Heart left ventricle (tissue), 13 donors: ENCODE results near the gene DHX32.

ENCODE experiments used
- CTCF ChIP-seq, 12 donors: fragments of 200-600 bp; sonication (generic) in 4 of 12; IDR thresholded peaks; one replicate each; pipeline versions ENCODE4 v1.5.0 to v1.8.0; 2018 to 2022; ENCODE audit warnings: antibody characterized with exemption in 12 of 12, mild to moderate bottlenecking in 5 of 12
- POLR2A ChIP-seq, 2 donors: fragments of 450-650 bp; IDR thresholded peaks; one replicate each; pipeline ENCODE4 v1.6.1; 2017; ENCODE audit warnings: antibody characterized with exemption in 2 of 2, mild to moderate bottlenecking in 2 of 2, moderate library complexity in 2 of 2
- donor health status: ischemic (EF 13 %, LVEDD 7.1; RV severe dilation, severe dysfunction).
- donor health status: DM: no; HTN: yes; CAD: no.
- donor health status: DM: no; HTN: no; CAD: no.
- donor health status: ischemic (EF 25% LVEDD 6.9; RV normal size, moderate dysfunction).
- donor health status: ischemic (EF 25% LVEDD 5.7; RV mildly dilated, moderate dysfunction).
- donor health status: ischemic (EF 35%, LVEDD 5.7; RV mildly dilated, moderate dysfunction).
- donor health status: nonischemic (EF 11% LVEDD 7.7; RV severe dilation, severe dysfunction).
- donor health status: DM: yes; HTN: yes; CAD: no.
- donor health status: PGD.
- donor health status: ischemic (EF 29% LVEDD 5.4; RV normal size, mild dysfunction).
- donor health status: nonischemic (EF 23%, LVEDD 6.1; RV moderate dilation, normal function).

- TF ChIP-seq CTCF (IDR thresholded peaks at IDR 0.05): no peak
- TF ChIP-seq POLR2A (IDR thresholded peaks at IDR 0.05): no peak
Observed at GRCh38 chr10:125801574-125801973, 79.5 kb downstream of the DHX32 start.
